DOHH2 (cell line): ENCODE measurements around the gene PRDM2.

Source experiments
- H3F3A ChIP-seq: fragments of 200-600 bp; sonication (generic), shearing (Covaris generic); 2 replicates; pipeline ENCODE4 v1.6.0; 2016; ENCODE audit warnings: antibody characterized with exemption, mild to moderate bottlenecking; ENCODE audit not compliant: control insufficient read depth, insufficient read depth
- H3K27ac ChIP-seq: fragments of 200-600 bp; sonication (generic); 2 replicates; pipeline ENCODE4 v1.5.1; 2014; ENCODE audit warnings: low read depth, mild to moderate bottlenecking, low read length, moderate library complexity
- H3K27me3 ChIP-seq: fragments of 200-600 bp; sonication (generic); 2 replicates; pipeline ENCODE4 v1.6.1; 2014; ENCODE audit warnings: mild to moderate bottlenecking, low read length, mixed read lengths; ENCODE audit not compliant: control insufficient read depth
- H3K36me3 ChIP-seq: fragments of 200-600 bp; sonication (generic); 2 replicates; pipeline ENCODE4 v1.6.1; 2014; ENCODE audit warnings: mild to moderate bottlenecking, low read length, moderate library complexity, mixed read lengths; ENCODE audit not compliant: control insufficient read depth
- H3K4me1 ChIP-seq: fragments of 200-600 bp; sonication (generic); 2 replicates; pipeline ENCODE4 v1.6.1; 2014; ENCODE audit warnings: mild to moderate bottlenecking, low read length, mixed read lengths; ENCODE audit not compliant: control insufficient read depth
- H3K4me2 ChIP-seq: fragments of 200-600 bp; sonication (generic); 2 replicates; pipeline ENCODE4 v1.6.0; 2014; ENCODE audit warnings: mild to moderate bottlenecking, low read length, moderate library complexity
- H3K4me3 ChIP-seq: fragments of 200-600 bp; sonication (generic); 2 replicates; pipeline ENCODE4 v1.5.1; 2014; ENCODE audit warnings: mild to moderate bottlenecking, low read length, mixed read lengths
- H3K79me2 ChIP-seq: fragments of 200-600 bp; sonication (generic); 2 replicates; pipeline ENCODE4 v1.6.1; 2014; ENCODE audit warnings: mild to moderate bottlenecking, low read length, mixed read lengths; ENCODE audit not compliant: control insufficient read depth
- H3K9me2 ChIP-seq: fragments of 200-600 bp; sonication (generic); replicated peaks from 2 replicates; pipeline ENCODE4 v1.6.1; 2014; ENCODE audit warnings: mild to moderate bottlenecking, low read length, mixed read lengths; ENCODE audit not compliant: control insufficient read depth
- H3K9me3 ChIP-seq: fragments of 200-600 bp; sonication (generic); 2 replicates; pipeline ENCODE4 v1.6.1; 2014; ENCODE audit warnings: antibody characterized with exemption, low read length, mixed read lengths; ENCODE audit not compliant: control insufficient read depth, insufficient read depth
- H4K20me1 ChIP-seq: fragments of 200-600 bp; sonication (generic); 2 replicates; pipeline ENCODE4 v1.6.0; 2014; ENCODE audit warnings: low read depth, mild to moderate bottlenecking, antibody characterized with exemption, low read length, moderate library complexity; ENCODE audit not compliant: control insufficient read depth, insufficient read depth
- EZH2phosphoT487 ChIP-seq: fragments of 200-600 bp; sonication (generic); IDR thresholded peaks from 2 replicates; pipeline ENCODE4 v1.6.1; 2017; ENCODE audit warnings: borderline replicate concordance, mild to moderate bottlenecking, antibody characterized with exemption, low read length, moderate library complexity, mixed read lengths
- TF ChIP-seq, protein P1 (sequence below): fragments of 200-600 bp; sonication (generic); IDR thresholded peaks from one replicate; pipeline ENCODE4 v1.5.1; 2014; ENCODE audit warnings: antibody characterized with exemption, mild to moderate bottlenecking, low read depth, low read length; ENCODE audit not compliant: poor library complexity, severe bottlenecking

Gene PRDM2

DNA sequence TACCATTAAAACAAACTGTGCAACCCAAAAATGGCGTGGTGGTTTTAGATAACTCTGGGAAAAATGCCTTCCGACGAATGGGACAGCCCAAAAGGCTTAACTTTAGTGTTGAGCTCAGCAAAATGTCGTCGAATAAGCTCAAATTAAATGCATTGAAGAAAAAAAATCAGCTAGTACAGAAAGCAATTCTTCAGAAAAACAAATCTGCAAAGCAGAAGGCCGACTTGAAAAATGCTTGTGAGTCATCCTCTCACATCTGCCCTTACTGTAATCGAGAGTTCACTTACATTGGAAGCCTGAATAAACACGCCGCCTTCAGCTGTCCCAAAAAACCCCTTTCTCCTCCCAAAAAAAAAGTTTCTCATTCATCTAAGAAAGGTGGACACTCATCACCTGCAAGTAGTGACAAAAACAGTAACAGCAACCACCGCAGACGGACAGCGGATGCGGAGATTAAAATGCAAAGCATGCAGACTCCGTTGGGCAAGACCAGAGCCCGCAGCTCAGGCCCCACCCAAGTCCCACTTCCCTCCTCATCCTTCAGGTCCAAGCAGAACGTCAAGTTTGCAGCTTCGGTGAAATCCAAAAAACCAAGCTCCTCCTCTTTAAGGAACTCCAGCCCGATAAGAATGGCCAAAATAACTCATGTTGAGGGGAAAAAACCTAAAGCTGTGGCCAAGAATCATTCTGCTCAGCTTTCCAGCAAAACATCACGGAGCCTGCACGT lies 82.1 kb downstream of the PRDM2 start:
- Histone ChIP-seq H3K79me2 (peaks cover 100% of the 10 kb centered on the region), H3K4me1 (peaks cover 35% of the 10 kb centered on the region), H3K4me2 (no peak overlapping the region), H3K9me2 (no peaks in the 10 kb centered on the region), H3K36me3 (peaks cover 98% of the 10 kb centered on the region), H3K9me3 (no peaks in the 10 kb centered on the region), H4K20me1 (peaks cover 63% of the 10 kb centered on the region), H3F3A (peaks cover 30% of the 10 kb centered on the region), H3K27me3 (no peaks in the 10 kb centered on the region), H3K4me3 (no peak overlapping the region), H3K27ac (no peak overlapping the region)
- TF ChIP-seq, protein P1, sequence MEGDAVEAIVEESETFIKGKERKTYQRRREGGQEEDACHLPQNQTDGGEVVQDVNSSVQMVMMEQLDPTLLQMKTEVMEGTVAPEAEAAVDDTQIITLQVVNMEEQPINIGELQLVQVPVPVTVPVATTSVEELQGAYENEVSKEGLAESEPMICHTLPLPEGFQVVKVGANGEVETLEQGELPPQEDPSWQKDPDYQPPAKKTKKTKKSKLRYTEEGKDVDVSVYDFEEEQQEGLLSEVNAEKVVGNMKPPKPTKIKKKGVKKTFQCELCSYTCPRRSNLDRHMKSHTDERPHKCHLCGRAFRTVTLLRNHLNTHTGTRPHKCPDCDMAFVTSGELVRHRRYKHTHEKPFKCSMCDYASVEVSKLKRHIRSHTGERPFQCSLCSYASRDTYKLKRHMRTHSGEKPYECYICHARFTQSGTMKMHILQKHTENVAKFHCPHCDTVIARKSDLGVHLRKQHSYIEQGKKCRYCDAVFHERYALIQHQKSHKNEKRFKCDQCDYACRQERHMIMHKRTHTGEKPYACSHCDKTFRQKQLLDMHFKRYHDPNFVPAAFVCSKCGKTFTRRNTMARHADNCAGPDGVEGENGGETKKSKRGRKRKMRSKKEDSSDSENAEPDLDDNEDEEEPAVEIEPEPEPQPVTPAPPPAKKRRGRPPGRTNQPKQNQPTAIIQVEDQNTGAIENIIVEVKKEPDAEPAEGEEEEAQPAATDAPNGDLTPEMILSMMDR, result no peak
- TF ChIP-seq EZH2phosphoT487, result no peak

DNA sequence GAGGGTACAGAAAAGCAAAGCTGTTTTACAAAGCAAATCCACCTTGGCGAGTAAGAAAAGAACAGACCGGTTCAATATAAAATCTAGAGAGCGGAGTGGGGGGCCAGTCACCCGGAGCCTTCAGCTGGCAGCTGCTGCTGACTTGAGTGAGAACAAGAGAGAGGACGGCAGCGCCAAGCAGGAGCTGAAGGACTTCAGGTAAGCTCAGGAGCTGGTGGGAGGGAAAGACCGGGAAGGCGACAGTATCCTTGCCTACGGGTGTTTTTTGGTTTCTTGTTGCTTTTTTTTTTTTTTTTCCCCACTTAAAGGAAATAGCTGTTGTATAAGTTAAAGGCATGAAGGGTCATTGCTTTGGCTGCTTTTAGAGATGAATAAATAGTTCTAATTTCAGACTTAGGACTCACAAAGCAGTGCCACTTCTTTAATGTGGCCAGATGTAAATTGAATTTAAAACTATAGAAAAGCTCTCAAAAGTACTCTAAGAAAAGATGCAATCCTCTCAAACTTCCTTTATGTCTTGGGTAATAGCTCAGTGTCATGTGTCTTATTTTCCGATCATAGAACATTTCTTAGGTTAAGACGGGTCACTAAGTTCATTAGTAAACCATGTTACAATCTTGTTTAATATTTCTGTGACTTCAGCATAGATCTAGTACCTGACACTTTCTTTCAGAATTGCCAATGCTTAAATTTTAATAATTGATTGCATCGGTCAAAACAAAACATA lies 82.8 kb downstream of the PRDM2 start:
- H3K9me3 ChIP-seq, result no peaks in the 10 kb centered on the region
- peaks cover 67% of the 10 kb centered on the region for H4K20me1 ChIP-seq
- H3K4me3 ChIP-seq, result no peak overlapping the region
- peaks cover 34% of the 10 kb centered on the region for H3F3A ChIP-seq
- H3K79me2 ChIP-seq, result peaks cover 100% of the 10 kb centered on the region
- no peaks in the 10 kb centered on the region for H3K9me2 ChIP-seq
- peaks cover 98% of the 10 kb centered on the region for H3K36me3 ChIP-seq
- TF ChIP-seq EZH2phosphoT487, result no peak
- TF ChIP-seq, protein P1, result no peak
- H3K27ac ChIP-seq, result no peak overlapping the region
- H3K4me1 ChIP-seq, result peaks cover 35% of the 10 kb centered on the region
- no peaks in the 10 kb centered on the region for H3K27me3 ChIP-seq
- no peak overlapping the region for H3K4me2 ChIP-seq

- H3K79me2 ChIP-seq, result peaks cover 100% of the 10 kb centered on the region
- no peak overlapping the region for H3K4me3 ChIP-seq
- H3K27me3 ChIP-seq, result no peaks in the 10 kb centered on the region
- peaks cover 33% of the 10 kb centered on the region for H3F3A ChIP-seq
- H3K4me1 ChIP-seq, result peaks cover 35% of the 10 kb centered on the region
- no peak overlapping the region for H3K27ac ChIP-seq
- H3K9me3 ChIP-seq, result no peaks in the 10 kb centered on the region
- no peak overlapping the region for H3K4me2 ChIP-seq
- H4K20me1 ChIP-seq, result peaks cover 67% of the 10 kb centered on the region
- peaks cover 98% of the 10 kb centered on the region for H3K36me3 ChIP-seq
- no peak for TF ChIP-seq EZH2phosphoT487
- TF ChIP-seq, protein P1, result no peak
- H3K9me2 ChIP-seq, result no peaks in the 10 kb centered on the region
These were observed 83.6 kb downstream of the PRDM2 start for GRCh38 chr1:13783551-13783950.
